Left renal cortex interstitium (tissue), 4 donors: ENCODE results near the gene GZMB. TPM values are rescaled to one million over a fixed set of nuclear protein-coding genes. Genes with fewer than 3 reads are reported as not detected.
"Not testable (repeated sequence)": the region's sequence is repeated elsewhere in the genome, so short reads cannot be mapped to it uniquely, and the experiment has no call there.

ENCODE experiments used
- DNase-seq, 4 donors: peaks; one replicate each; pipeline ENCODE4 v3.0.0-alpha.2; 2013; ENCODE audit warnings: low read depth in 4 of 4, low spot score in 2 of 4, missing footprints in 1 of 4
- polyA plus RNA-seq, 4 donors: library from polyadenylated mRNA; unstranded; fragments of 120-200 nt; gene quantifications; one replicate each; pipeline ENCODE4 v1.2.1, GENCODE V29; 2013; ENCODE audit not compliant: insufficient read length in 4 of 4

The GZMB gene
- polyA plus RNA-seq, 4 donors, result 0.49 to 1.0 (median 0.69) TPM

- no peak for DNase-seq
These were observed 2.1 kb downstream of the GZMB start for GRCh38 chr14:24631749-24632335.

GRCh38 chr14:24630872-24631477 is 3.0 kb downstream of the GZMB start:
- no peak for DNase-seq

GRCh38 chr14:24630087-24630871 is 3.7 kb downstream of the GZMB start:
- no peak for DNase-seq

- no peak for DNase-seq
These were observed 4.5 kb downstream of the GZMB start for GRCh38 chr14:24629521-24629920.

- DNase-seq, result no peak
These were observed 20.2 kb downstream of the GZMB start for GRCh38 chr14:24613747-24614146.

- no peak for DNase-seq
These were observed 20.7 kb downstream of the GZMB start for GRCh38 chr14:24613241-24613640.

GRCh38 chr14:24612196-24612595 is 21.8 kb downstream of the GZMB start:
- no peak for DNase-seq

- no peak for DNase-seq
These were observed 24.2 kb downstream of the GZMB start, which contains the start of gene GZMH for GRCh38 chr14:24609655-24610344. GZMH (minus strand) TSS chr14:24609685; CDS start chr14:24609613, 72 bp downstream.

GRCh38 chr14:24607635-24608514 is 26.1 kb downstream of the GZMB start:
- DNase-seq, result no peak

- no peak for DNase-seq
These were observed 26.9 kb downstream of the GZMB start for GRCh38 chr14:24607081-24607480.

GRCh38 chr14:24606297-24606696 is 27.7 kb downstream of the GZMB start:
- no peak for DNase-seq

- DNase-seq, result no peak
These were observed 28.4 kb downstream of the GZMB start for GRCh38 chr14:24605435-24606190.

- DNase-seq, result no peak
These were observed 36.6 kb downstream of the GZMB start for GRCh38 chr14:24597403-24597802.

- no peak for DNase-seq
These were observed 38.7 kb downstream of the GZMB start for GRCh38 chr14:24595073-24595808.

- DNase-seq, result not testable (repeated sequence)
These were observed 43.0 kb downstream of the GZMB start for GRCh38 chr14:24591004-24591403.

- DNase-seq, result not testable (repeated sequence)
These were observed 49.6 kb downstream of the GZMB start for GRCh38 chr14:24584402-24584801.
